Mucosa of gallbladder (tissue), 1 donor: ENCODE measurements around the gene PHLDB1. TPM values are rescaled to one million over a fixed set of nuclear protein-coding genes. Genes with fewer than 3 reads are reported as not detected.
"Not testable (repeated sequence)": the region's sequence is repeated elsewhere in the genome, so short reads cannot be mapped to it uniquely, and the experiment has no call there.

Experiments
- DNase-seq: peaks from one replicate; pipeline ENCODE4 v3.0.0-alpha.2; 2020; ENCODE audit warnings: low spot score
- total RNA-seq: library from RNA; stranded (reverse); gene quantifications from one replicate; pipeline ENCODE4 v1.2.1, GENCODE V29; 2021
- donor health status: DM: no; HTN: no; CAD: no.

PHLDB1 gene
- total RNA-seq, 1 donor from 2014 or later: 89.6 TPM

GRCh38 chr11:118605116-118605867 lies 2.1 kb upstream of the PHLDB1 start:
- DNase-seq: peak; percentile 76

GRCh38 chr11:118606157-118606843 lies 1.1 kb upstream of the PHLDB1 start:
- DNase-seq: no peak

- DNase-seq: no peak
Measured at GRCh38 chr11:118606844-118607228, 579 bp upstream of the PHLDB1 start.

- DNase-seq: no peak
Measured at GRCh38 chr11:118608360-118609227, 1.2 kb downstream of the PHLDB1 start.

- DNase-seq: no peak
Measured at GRCh38 chr11:118609380-118610224, 2.2 kb downstream of the PHLDB1 start.

- no peak for DNase-seq
Measured at GRCh38 chr11:118610225-118610772, 2.9 kb downstream of the PHLDB1 start.

GRCh38 chr11:118610773-118611432 lies 3.5 kb downstream of the PHLDB1 start:
- peak; percentile 80 for DNase-seq

- DNase-seq: not testable (repeated sequence)
Measured at GRCh38 chr11:118611433-118611795, 4.0 kb downstream of the PHLDB1 start.

- no peak for DNase-seq
Measured at GRCh38 chr11:118612378-118612777, 5.0 kb downstream of the PHLDB1 start.

- no peak for DNase-seq
Measured at GRCh38 chr11:118614511-118614910, 7.1 kb downstream of the PHLDB1 start.

GRCh38 chr11:118615282-118615975 lies 8.0 kb downstream of the PHLDB1 start:
- no peak for DNase-seq

GRCh38 chr11:118615976-118616371 lies 8.6 kb downstream of the PHLDB1 start:
- DNase-seq: no peak

GRCh38 chr11:118618115-118618990 lies 10.9 kb downstream of the PHLDB1 start:
- peak; percentile 74 for DNase-seq

- no peak for DNase-seq
Measured at GRCh38 chr11:118618991-118619375, 11.6 kb downstream of the PHLDB1 start.

- peak; percentile 54 for DNase-seq
Measured at GRCh38 chr11:118619444-118620197, 12.2 kb downstream of the PHLDB1 start.

GRCh38 chr11:118620529-118621070 lies 13.2 kb downstream of the PHLDB1 start:
- DNase-seq: no peak

- peak; percentile 85 for DNase-seq
Measured at GRCh38 chr11:118621071-118621783, 13.8 kb downstream of the PHLDB1 start.
